Uterus (tissue), 4 donors: ENCODE measurements around the gene SERPINA10. TPM values are rescaled to one million over a fixed set of nuclear protein-coding genes. Genes with fewer than 3 reads are reported as not detected.
"Not testable (repeated sequence)": the region's sequence is repeated elsewhere in the genome, so short reads cannot be mapped to it uniquely, and the experiment has no call there.

Experiments used
- DNase-seq, 2 donors: peaks; one replicate each; pipeline ENCODE4 v3.0.0-alpha.2; 2019 to 2020
- H3K27ac ChIP-seq, 2 donors: fragments of 200-600 bp; sonication (generic); 1 replicate in 1 of 2; 2 replicates in 1 of 2; pipeline ENCODE4 v1.5.1; 2016 to 2018
- H3K27me3 ChIP-seq, 2 donors: fragments of 200-600 bp; sonication (generic); one replicate each; pipeline ENCODE4 v1.5.1; 2018 to 2019; ENCODE audit warnings: control low read depth in 1 of 2
- H3K36me3 ChIP-seq, 2 donors: fragments of 200-600 bp; sonication (generic); one replicate each; pipeline ENCODE4 v1.5.1; 2019; ENCODE audit warnings: control low read depth in 1 of 2
- H3K4me1 ChIP-seq, 2 donors: fragments of 200-600 bp; sonication (generic); one replicate each; pipeline ENCODE4 v1.5.1; 2018 to 2019; ENCODE audit warnings: control low read depth in 1 of 2
- H3K4me3 ChIP-seq, 2 donors: fragments of 200-600 bp; sonication (generic); 1 replicate in 1 of 2; 2 replicates in 1 of 2; pipeline ENCODE4 v1.5.1; 2018 to 2019; ENCODE audit warnings: mild to moderate bottlenecking in 1 of 2
- H3K9me3 ChIP-seq, 2 donors: fragments of 200-600 bp; sonication (generic); one replicate each; pipeline ENCODE4 v1.5.1; 2019; ENCODE audit warnings: control low read depth in 1 of 2
- POLR2A ChIP-seq, 2 donors: fragments of 450-650 bp; IDR thresholded peaks; one replicate each; pipeline ENCODE4 v1.6.1; 2016; ENCODE audit warnings: antibody characterized with exemption in 2 of 2, mild to moderate bottlenecking in 1 of 2, moderate library complexity in 1 of 2
- intact Hi-C: fragments of 100-400 bp; cut with DNase I; formaldehyde crosslinking; loops from one replicate; pipeline ENCODE4 v1.15.1; 2023; ENCODE audit warnings: low total_unique reads
- total RNA-seq, 4 donors: library from RNA; depleted of rRNA in 3 of 4; stranded (reverse); fragments of >200 nt in 3 of 4; gene quantifications; one replicate each; pipeline versions ENCODE4 v1.1.0 to v1.2.4, GENCODE V29; 2014 to 2023
- TF ChIP-seq, protein P1 (sequence below), 4 experiments: fragments of 200-600 bp in 2 of 4; fragments of 450-650 bp in 2 of 4; sonication (generic) in 2 of 4; IDR thresholded peaks; one replicate each; pipeline ENCODE4 v1.5.1; 2016 to 2019; ENCODE audit warnings: antibody characterized with exemption in 4 of 4, mild to moderate bottlenecking in 2 of 4, moderate library complexity in 1 of 4
- donor health status: DM: yes; HTN: yes; CAD: no.

The SERPINA10 gene
- total RNA-seq, 4 donors from 2014 or later = not detected

GRCh38 chr14:94278731-94279130, 14.3 kb downstream of the SERPINA10 start:
- Histone ChIP-seq H3K9me3 (no peaks in the 10 kb centered on the region), H3K27ac (no peak overlapping the region), H3K4me1 (no peaks in the 10 kb centered on the region), H3K4me3 (no peak overlapping the region), H3K36me3 (no peaks in the 10 kb centered on the region), H3K27me3 (no peaks in the 10 kb centered on the region)
- intact Hi-C loops = no loop called here
- no peak for DNase-seq
- TF ChIP-seq, protein P1, sequence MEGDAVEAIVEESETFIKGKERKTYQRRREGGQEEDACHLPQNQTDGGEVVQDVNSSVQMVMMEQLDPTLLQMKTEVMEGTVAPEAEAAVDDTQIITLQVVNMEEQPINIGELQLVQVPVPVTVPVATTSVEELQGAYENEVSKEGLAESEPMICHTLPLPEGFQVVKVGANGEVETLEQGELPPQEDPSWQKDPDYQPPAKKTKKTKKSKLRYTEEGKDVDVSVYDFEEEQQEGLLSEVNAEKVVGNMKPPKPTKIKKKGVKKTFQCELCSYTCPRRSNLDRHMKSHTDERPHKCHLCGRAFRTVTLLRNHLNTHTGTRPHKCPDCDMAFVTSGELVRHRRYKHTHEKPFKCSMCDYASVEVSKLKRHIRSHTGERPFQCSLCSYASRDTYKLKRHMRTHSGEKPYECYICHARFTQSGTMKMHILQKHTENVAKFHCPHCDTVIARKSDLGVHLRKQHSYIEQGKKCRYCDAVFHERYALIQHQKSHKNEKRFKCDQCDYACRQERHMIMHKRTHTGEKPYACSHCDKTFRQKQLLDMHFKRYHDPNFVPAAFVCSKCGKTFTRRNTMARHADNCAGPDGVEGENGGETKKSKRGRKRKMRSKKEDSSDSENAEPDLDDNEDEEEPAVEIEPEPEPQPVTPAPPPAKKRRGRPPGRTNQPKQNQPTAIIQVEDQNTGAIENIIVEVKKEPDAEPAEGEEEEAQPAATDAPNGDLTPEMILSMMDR (IDR thresholded peaks at IDR 0.05) = no peak
- TF ChIP-seq POLR2A (IDR thresholded peaks at IDR 0.05) = no peak

DNA sequence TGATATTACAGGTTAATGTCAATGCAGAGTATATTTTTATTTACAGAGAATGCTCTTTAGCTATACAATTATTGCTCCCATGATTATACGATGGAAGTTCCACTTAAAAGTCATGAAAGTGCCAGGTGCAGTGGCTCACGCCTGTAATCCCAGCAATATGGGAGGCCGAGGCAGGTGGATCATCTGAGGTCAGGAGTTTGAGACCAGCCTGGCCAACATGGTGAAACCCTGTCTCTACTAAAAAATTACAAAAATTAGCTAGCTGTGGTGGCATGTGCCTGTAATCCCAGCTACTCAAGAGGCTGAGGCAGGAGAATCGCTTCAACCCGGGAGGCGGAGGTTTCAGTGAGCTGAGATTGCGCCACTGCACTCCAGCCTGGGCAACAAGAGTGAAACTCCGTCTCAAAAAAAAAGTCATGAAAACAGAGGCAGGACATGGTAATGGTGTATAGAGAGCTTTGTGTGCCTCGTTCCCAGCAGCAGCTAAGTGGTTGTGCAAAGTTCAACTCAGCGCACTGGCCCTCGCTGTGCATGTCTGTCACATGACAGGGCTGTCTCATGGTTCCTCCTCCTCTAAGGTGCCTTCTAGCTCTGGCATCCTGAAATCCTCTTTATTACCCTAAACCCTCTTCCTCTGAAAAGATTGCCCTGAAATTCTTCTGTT, 16.0 kb downstream of the SERPINA10 start:
- H3K36me3 ChIP-seq, intact Hi-C loops, H3K4me1 ChIP-seq, H3K27ac ChIP-seq, DNase-seq, H3K9me3 ChIP-seq, H3K27me3 ChIP-seq, H3K4me3 ChIP-seq: not testable (repeated sequence)

GRCh38 chr14:94269156-94269555, 23.9 kb downstream of the SERPINA10 start:
- intact Hi-C loops = no loop called here

GRCh38 chr14:94268582-94268981, 24.5 kb downstream of the SERPINA10 start:
- DNase-seq, intact Hi-C loops, H3K9me3 ChIP-seq, H3K27me3 ChIP-seq, H3K4me1 ChIP-seq, H3K4me3 ChIP-seq, H3K36me3 ChIP-seq, H3K27ac ChIP-seq: not testable (repeated sequence)

More at GRCh38 chr14:94269156-94269555, 23.9 kb downstream of the SERPINA10 start:
- DNase-seq = no peak
- no peak overlapping the region for H3K27ac ChIP-seq
- H3K9me3 ChIP-seq = no peaks in the 10 kb centered on the region
- TF ChIP-seq, protein P1 (IDR thresholded peaks at IDR 0.05) = no peak
- TF ChIP-seq POLR2A (IDR thresholded peaks at IDR 0.05) = no peak
- H3K4me3 ChIP-seq = no peak overlapping the region
- H3K36me3 ChIP-seq = no peaks in the 10 kb centered on the region
- no peaks in the 10 kb centered on the region for H3K27me3 ChIP-seq
- no peaks in the 10 kb centered on the region for H3K4me1 ChIP-seq

DNA sequence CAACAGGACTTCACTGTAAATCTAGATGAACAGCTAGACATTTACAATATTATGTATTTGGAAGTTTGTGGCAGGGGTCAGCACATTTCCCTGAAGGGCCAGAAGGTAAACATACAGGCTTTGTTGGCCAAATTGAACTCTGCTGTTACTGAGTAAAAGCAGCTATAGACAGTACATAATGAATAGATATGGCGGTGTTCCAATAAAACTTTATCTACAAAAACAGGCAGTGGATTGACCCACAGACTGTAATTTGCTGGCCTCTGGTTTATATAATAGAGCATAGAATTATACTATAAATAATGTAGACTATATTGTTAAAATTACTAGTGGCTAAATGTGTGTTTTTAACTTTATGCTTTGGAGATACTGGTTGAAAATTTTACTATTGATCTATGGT, 25.7 kb downstream of the SERPINA10 start:
- H3K27ac ChIP-seq = no peak overlapping the region
- no peak for TF ChIP-seq POLR2A (IDR thresholded peaks at IDR 0.05)
- TF ChIP-seq, protein P1 (IDR thresholded peaks at IDR 0.05) = no peak
- intact Hi-C loops = no loop called here

DNA sequence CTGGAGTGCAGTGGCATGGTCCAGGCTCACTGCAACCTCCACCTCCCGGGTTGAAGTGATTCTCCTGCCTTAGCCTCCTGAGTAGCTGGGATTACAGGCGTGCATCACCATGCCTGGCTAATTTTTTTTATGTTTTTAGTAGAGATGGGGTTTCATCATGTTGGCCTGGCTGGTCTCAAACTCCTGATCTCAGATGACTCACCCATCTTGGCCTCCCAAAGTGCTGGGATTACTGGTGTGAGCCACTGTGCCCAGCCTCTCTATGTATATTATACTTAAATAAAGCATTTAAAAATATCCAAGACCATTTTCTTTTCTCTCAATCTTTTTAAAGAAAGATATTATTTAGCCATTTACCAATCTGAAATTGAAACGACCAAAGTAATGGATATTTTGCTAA, 28.9 kb downstream of the SERPINA10 start:
- DNase-seq, H3K4me1 ChIP-seq, intact Hi-C loops: not testable (repeated sequence)

More for the DNA sequence above, 25.7 kb downstream of the SERPINA10 start:
- Histone ChIP-seq H3K27me3 (no peaks in the 10 kb centered on the region), H3K4me1 (no peaks in the 10 kb centered on the region), H3K36me3 (no peaks in the 10 kb centered on the region), H3K4me3 (no peak overlapping the region), H3K9me3 (no peaks in the 10 kb centered on the region)
- DNase-seq = no peak

GRCh38 chr14:94244182-94244581, 48.9 kb downstream of the SERPINA10 start:
- Histone ChIP-seq H3K4me3 (no peak overlapping the region), H3K4me1 (no peaks in the 10 kb centered on the region), H3K9me3 (no peaks in the 10 kb centered on the region), H3K36me3 (no peaks in the 10 kb centered on the region), H3K27me3 (no peaks in the 10 kb centered on the region), H3K27ac (no peak overlapping the region)
- intact Hi-C loops = no loop called here
- no peak for DNase-seq
- no peak for TF ChIP-seq POLR2A (IDR thresholded peaks at IDR 0.05)
- TF ChIP-seq, protein P1 (IDR thresholded peaks at IDR 0.05) = no peak

More for the DNA sequence above, 28.9 kb downstream of the SERPINA10 start:
- not testable (repeated sequence) for H3K27me3 ChIP-seq, H3K4me3 ChIP-seq, H3K36me3 ChIP-seq, H3K9me3 ChIP-seq, H3K27ac ChIP-seq
